HepG2 (cell line): Measurements from ENCODE around the gene TNP1. TPM values are rescaled to one million over a fixed set of nuclear protein-coding genes. Genes with fewer than 3 reads are reported as not detected.

Source experiments
- ATAC-seq: fragments of 200-7000 bp; cut with Tn5 transposase; 3 replicates; pipeline ENCODE4 v1.9.1; 2020; ENCODE audit warnings: mild to moderate bottlenecking, moderate library complexity
- BruUV-seq: library from RNA; stranded (reverse); fragments of 400-500 nt; replicated peaks from 2 replicates; lab custom pipeline; 2021; lab: Mats Ljungman, UMichigan
- CTCF ChIA-PET: fragments of 300-600 bp; formaldehyde crosslinking; extraction: SDS; loops from one replicate; lab custom pipeline; 2021; ENCODE audit warnings: low total read pairs, inconsistent platforms, low intra/inter-chr PET ratio; lab: Yijun Ruan, JAX
- POLR2A ChIA-PET: fragments of 350-600 bp; sonication (Branson Sonifier 250); formaldehyde crosslinking; loops from one replicate; lab custom pipeline; 2020; ENCODE audit warnings: antibody characterized with exemption, inconsistent platforms; lab: Yijun Ruan, JAX
- DNase-seq: peaks from one replicate; pipeline ENCODE4 v3.0.0-alpha.2; 2015; ENCODE audit warnings: low spot score
- FAIRE-seq: peaks from 3 replicates; lab custom pipeline; 2011; peaks lifted over from hg19 to GRCh38; lab: Jason Lieb, UNC
- H2AFZ ChIP-seq: one replicate; pipeline ENCODE4 v1.6.1; 2011; ENCODE audit warnings: low read length, inconsistent platforms
- H3K27ac ChIP-seq: fragments of 300-600 bp; 3 replicates; pipeline ENCODE4 v1.8.0; 2011; ENCODE audit warnings: mixed run types, mild to moderate bottlenecking, mixed read lengths, low read length, inconsistent platforms; ENCODE audit not compliant: insufficient read depth; ENCODE audit errors: extremely low read length
- H3K27me3 ChIP-seq, 2 experiments: fragments of 200-600 bp in 1 of 2; 2 replicates in 1 of 2; 3 replicates in 1 of 2; pipeline versions ENCODE4 v1.6.0 to v1.8.0; 2011; ENCODE audit warnings: low read length in 2 of 2, mild to moderate bottlenecking in 2 of 2, moderate library complexity in 2 of 2, inconsistent platforms in 1 of 2; ENCODE audit not compliant: insufficient read depth in 2 of 2, control insufficient read depth in 1 of 2
- H3K36me3 ChIP-seq, 2 experiments: fragments of 200-600 bp in 1 of 2; replicated peaks in 1 of 2; 2 replicates in 1 of 2; 3 replicates in 1 of 2; pipeline versions ENCODE4 v1.5.1 to v1.8.0; 2011; ENCODE audit warnings: low read length in 2 of 2, inconsistent platforms in 1 of 2; ENCODE audit not compliant: insufficient read depth in 2 of 2, control insufficient read depth in 1 of 2
- H3K4me1 ChIP-seq: 2 replicates; pipeline ENCODE4 v1.5.1; 2012; ENCODE audit warnings: low read length, inconsistent platforms; ENCODE audit not compliant: insufficient read depth
- H3K4me2 ChIP-seq: 2 replicates; pipeline ENCODE4 v1.6.0; 2011; ENCODE audit warnings: low read depth, low read length, inconsistent platforms
- H3K4me3 ChIP-seq, 3 experiments: fragments of 200-600 bp in 1 of 3; sonication (generic), shearing (Covaris generic) in 1 of 3; replicated peaks in 1 of 3; 2 replicates each; pipeline ENCODE4 v1.5.1; 2011 to 2016; ENCODE audit warnings: low read length in 3 of 3, inconsistent platforms in 2 of 3, low read depth in 2 of 3, mild to moderate bottlenecking in 2 of 3, control low read depth in 1 of 3, mixed read lengths in 1 of 3; ENCODE audit not compliant: insufficient read depth in 1 of 3
- H3K79me2 ChIP-seq: one replicate; pipeline ENCODE4 v1.6.1; 2011; ENCODE audit warnings: low read length, inconsistent platforms; ENCODE audit not compliant: insufficient read depth
- H3K9ac ChIP-seq: 2 replicates; pipeline ENCODE4 v1.6.0; 2011; ENCODE audit warnings: mild to moderate bottlenecking, low read depth, low read length, inconsistent platforms; ENCODE audit not compliant: insufficient read depth
- H3K9me3 ChIP-seq: 2 replicates; pipeline ENCODE4 v1.5.1; 2012; ENCODE audit warnings: mild to moderate bottlenecking, low read length
- H4K20me1 ChIP-seq: 2 replicates; pipeline ENCODE4 v1.6.0; 2011; ENCODE audit warnings: inconsistent platforms, mild to moderate bottlenecking, low read length, moderate library complexity; ENCODE audit not compliant: insufficient read depth
- ATF7 ChIP-seq, 2 experiments: fragments of 450-650 bp in 1 of 2; sonication (generic) in 1 of 2; formaldehyde crosslinking in 1 of 2; IDR thresholded peaks; 2 replicates each; pipeline versions ENCODE4 v1.4.0 to v1.6.1; 2016 to 2020; ENCODE audit warnings: antibody characterized with exemption in 1 of 2, mild to moderate bottlenecking in 1 of 2, missing genetic modification reagents in 1 of 2
- FOXC1 ChIP-seq: sonication (generic); formaldehyde crosslinking; IDR thresholded peaks from 2 replicates; pipeline ENCODE4 v1.8.0; 2022; ENCODE audit warnings: mild to moderate bottlenecking, missing genetic modification reagents, borderline replicate concordance
- GTF3A ChIP-seq: sonication (generic); formaldehyde crosslinking; conservative IDR thresholded peaks from 2 replicates; pipeline ENCODE4 v1.4.0; 2020; ENCODE audit warnings: mild to moderate bottlenecking, missing genetic modification reagents
- MAFF ChIP-seq: IDR thresholded peaks from 2 replicates; pipeline ENCODE4 v1.6.1; 2011; ENCODE audit warnings: low read depth, low read length, improper control_type of control experiment
- NCOA5 ChIP-seq: sonication (generic); formaldehyde crosslinking; IDR thresholded peaks from 2 replicates; pipeline ENCODE4 v1.4.0; 2020; ENCODE audit warnings: missing genetic modification reagents
- NFATC3 ChIP-seq: sonication (generic); formaldehyde crosslinking; IDR thresholded peaks from 2 replicates; pipeline ENCODE4 v1.5.1; 2020; ENCODE audit warnings: mild to moderate bottlenecking, missing genetic modification reagents
- NFE2L2 ChIP-seq: fragments of 150-350 bp; IDR thresholded peaks from 2 replicates; pipeline ENCODE4 v1.6.1; 2014; ENCODE audit warnings: low read length
- RCOR2 ChIP-seq: IDR thresholded peaks from 2 replicates; pipeline ENCODE4 v1.6.1; 2016; ENCODE audit warnings: missing biosample characterization, missing genetic modification reagents
- SALL2 ChIP-seq: sonication (generic); formaldehyde crosslinking; IDR thresholded peaks from 2 replicates; pipeline ENCODE4 v1.8.1; 2023; ENCODE audit warnings: mild to moderate bottlenecking, missing genetic modification reagents, inconsistent platforms
- ZNF543 ChIP-seq: sonication (generic); formaldehyde crosslinking; IDR thresholded peaks from 2 replicates; pipeline ENCODE4 v1.4.0; 2020; ENCODE audit warnings: mild to moderate bottlenecking, missing genetic modification reagents
- ZNF552 ChIP-seq: sonication (generic); formaldehyde crosslinking; IDR thresholded peaks from 2 replicates; pipeline ENCODE4 v1.9.0; 2022; ENCODE audit warnings: missing genetic modification reagents, mild to moderate bottlenecking, borderline replicate concordance
- ZNF567 ChIP-seq: sonication (generic); formaldehyde crosslinking; IDR thresholded peaks from 2 replicates; pipeline ENCODE4 v1.8.1; 2023; ENCODE audit warnings: mild to moderate bottlenecking, missing genetic modification reagents, borderline replicate concordance
- ZNF713 ChIP-seq: sonication (generic); formaldehyde crosslinking; IDR thresholded peaks from 2 replicates; pipeline ENCODE4 v1.4.0; 2020; ENCODE audit warnings: mild to moderate bottlenecking, missing genetic modification reagents
- WGBS: methylation state at CpG from one replicate; pipeline ENCODE4 v1.1.6; 2017; ENCODE audit warnings: low lambda C conversion rate; 5-methylcytosine and 5-hydroxymethylcytosine counted together
- in situ Hi-C: cut with HindIII; loops from 2 replicates; pipeline ENCODE4 v1.10.0; 2017; ENCODE audit warnings: low pct_unique_long_range_greater_than_20kb; ENCODE audit not compliant: extremely low pct_ligation_motif_present
- intact Hi-C: fragments of 100-400 bp; cut with micrococcal nuclease; formaldehyde crosslinking; loops from one replicate; pipeline ENCODE4 v1.10.0; 2022; ENCODE audit not compliant: unreplicated experiment
- polyA plus RNA-seq, 8 experiments: library from polyadenylated mRNA; depleted of rRNA in 3 of 8; stranded (reverse) in 7 of 8; unstranded in 1 of 8; fragments of >200 nt; fragmentation: Illumina TruSeq in 4 of 8; extraction: Trizol in 4 of 8; gene quantifications; 2 replicates each; pipeline versions ENCODE4 v1.2.1 to v1.2.3, GENCODE V29; 2011 to 2016; ENCODE audit warnings: low read depth in 4 of 8, missing spikeins in 1 of 8, mixed read lengths in 1 of 8; ENCODE audit not compliant: insufficient read depth in 1 of 8
- total RNA-seq, 5 experiments: library from RNA; depleted of rRNA; stranded (reverse); fragments of >200 nt; fragmentation: Illumina TruSeq; extraction: Trizol; gene quantifications; 2 replicates each; pipeline ENCODE4 v1.2.3, GENCODE V29; 2016; ENCODE audit warnings: low read depth in 1 of 5
- TF ChIP-seq, protein P1 (sequence below): IDR thresholded peaks from 2 replicates; pipeline ENCODE4 v1.6.1; 2012; ENCODE audit warnings: low read depth, low read length, improper control_type of control experiment
- TF ChIP-seq, protein P2 (sequence below): IDR thresholded peaks from 2 replicates; pipeline ENCODE4 v1.6.1; 2016; ENCODE audit warnings: missing genetic modification reagents, missing compliant biosample characterization
- TF ChIP-seq, protein P3 (sequence below): sonication (generic); formaldehyde crosslinking; conservative IDR thresholded peaks from 2 replicates; pipeline ENCODE4 v1.8.0; 2022; ENCODE audit warnings: missing genetic modification reagents

The TNP1 gene
- total and polyA plus RNA-seq, 2 of the 13 experiments (the other 11 are each of a cell fraction or from before 2014, with no cell fraction given) = not detected

DNA sequence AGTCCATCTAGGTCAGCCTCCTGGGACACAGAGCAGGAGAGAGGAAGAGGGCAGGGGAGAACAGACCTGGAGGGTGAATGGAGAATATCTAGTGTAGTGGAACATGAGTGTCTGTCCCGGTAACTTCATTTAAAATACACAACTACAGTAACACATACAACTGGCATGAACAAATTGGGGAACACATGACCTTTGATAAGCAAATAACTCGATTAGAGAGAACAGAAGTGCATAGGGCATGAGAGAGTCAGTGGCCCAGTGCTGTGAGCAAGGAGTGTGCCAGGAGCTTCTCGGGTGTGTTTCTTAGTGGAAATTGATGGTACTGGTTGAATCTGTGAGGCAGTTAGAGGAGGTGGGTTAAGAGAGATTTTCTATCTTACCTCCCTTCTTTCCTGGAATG lies 40.8 kb downstream of the TNP1 start (continued):
- TF ChIP-seq MAFF (no peak), GTF3A (no peak), NFATC3 (CRISPR knock-in tag) (no peak), NFE2L2 (no peak), ZNF713 (CRISPR knock-in tag) (no peak)
- TF ChIP-seq, protein P1, sequence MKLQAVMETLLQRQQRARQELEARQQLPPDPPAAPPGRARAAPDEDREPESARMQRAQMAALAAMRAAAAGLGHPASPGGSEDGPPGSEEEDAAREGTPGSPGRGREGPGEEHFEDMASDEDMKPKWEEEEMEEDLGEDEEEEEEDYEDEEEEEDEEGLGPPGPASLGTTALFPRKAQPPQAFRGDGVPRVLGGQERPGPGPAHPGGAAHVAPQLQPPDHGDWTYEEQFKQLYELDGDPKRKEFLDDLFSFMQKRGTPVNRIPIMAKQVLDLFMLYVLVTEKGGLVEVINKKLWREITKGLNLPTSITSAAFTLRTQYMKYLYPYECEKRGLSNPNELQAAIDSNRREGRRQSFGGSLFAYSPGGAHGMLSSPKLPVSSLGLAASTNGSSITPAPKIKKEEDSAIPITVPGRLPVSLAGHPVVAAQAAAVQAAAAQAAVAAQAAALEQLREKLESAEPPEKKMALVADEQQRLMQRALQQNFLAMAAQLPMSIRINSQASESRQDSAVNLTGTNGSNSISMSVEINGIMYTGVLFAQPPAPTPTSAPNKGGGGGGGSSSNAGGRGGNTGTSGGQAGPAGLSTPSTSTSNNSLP = no peak
- TF ChIP-seq, protein P2, sequence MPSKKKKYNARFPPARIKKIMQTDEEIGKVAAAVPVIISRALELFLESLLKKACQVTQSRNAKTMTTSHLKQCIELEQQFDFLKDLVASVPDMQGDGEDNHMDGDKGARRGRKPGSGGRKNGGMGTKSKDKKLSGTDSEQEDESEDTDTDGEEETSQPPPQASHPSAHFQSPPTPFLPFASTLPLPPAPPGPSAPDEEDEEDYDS (CRISPR knock-in tag) = no peak
- TF ChIP-seq, all 625 proteins: peak for 0

DNA sequence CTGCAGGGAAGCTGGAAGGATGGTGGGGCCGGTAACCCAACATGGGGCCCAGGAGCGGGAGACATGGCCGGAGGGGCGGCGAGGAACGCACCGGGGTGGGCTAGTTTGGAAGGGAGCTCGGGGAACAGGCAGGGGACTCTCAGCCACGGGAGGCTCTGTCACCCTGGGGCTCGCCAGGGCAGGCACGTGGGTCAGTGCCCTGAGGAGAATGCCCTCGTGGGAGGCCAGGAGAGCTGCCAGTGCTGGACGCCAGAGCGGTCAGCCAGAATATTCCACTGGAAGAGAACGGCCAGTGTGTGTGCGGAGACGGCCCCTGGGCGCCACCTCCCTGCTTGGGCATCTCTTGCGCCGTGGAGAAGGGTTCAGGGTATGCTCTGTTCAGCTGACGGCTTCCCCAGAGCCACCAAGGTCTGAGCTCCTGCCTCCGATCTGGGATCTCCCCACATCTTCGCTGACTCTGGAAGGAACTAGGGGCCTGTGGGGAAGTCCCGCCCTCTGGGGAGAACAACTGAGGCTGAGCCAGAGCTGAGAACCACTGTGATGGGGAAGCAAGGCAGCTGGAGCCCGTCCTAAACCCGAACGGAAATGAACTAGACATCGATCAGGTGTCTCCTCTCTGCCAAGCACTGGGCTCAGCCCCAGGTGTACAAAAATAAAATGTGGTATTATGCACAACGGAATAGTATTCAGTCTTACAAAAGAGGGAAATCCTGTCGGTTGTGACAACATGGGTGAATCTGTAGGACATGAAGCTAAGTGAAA lies 49.3 kb downstream of the TNP1 start:
- Histone ChIP-seq H3K79me2 (no peaks in the 10 kb centered on the region), H3K27ac (no peak overlapping the region), H3K36me3 (no peaks in the 10 kb centered on the region), H3K9ac (no peak overlapping the region), H3K4me1 (no peaks in the 10 kb centered on the region), H3K4me2 (no peak overlapping the region), H3K27me3 (peaks cover 0 to under 1% of the 10 kb centered on the region in 2 experiments; a peak in 1 of 5 replicates), H3K9me3 (no peaks in the 10 kb centered on the region), H3K4me3 (no peak overlapping the region), H4K20me1 (no peaks in the 10 kb centered on the region), H2AFZ (no peak overlapping the region)
- intact Hi-C loops = no loop called here
- DNase-seq = no peak
- in situ Hi-C loops = no loop called here
- 47% methylated on average over 30 of the region's 30 CpGs for WGBS
- TF ChIP-seq ZNF543 (CRISPR knock-in tag) (no peak), ZNF567 (CRISPR knock-in tag) (no peak), SALL2 (CRISPR knock-in tag) (no peak), NCOA5 (CRISPR knock-in tag) (no peak), ATF7 (IDR thresholded peaks at IDR 0.05) (no peak), ATF7 (CRISPR knock-in tag; IDR thresholded peaks at IDR 0.05) (no peak), ZNF552 (CRISPR knock-in tag) (no peak), RCOR2 (CRISPR knock-in tag) (no peak), FOXC1 (no peak)
- TF ChIP-seq, protein P3, sequence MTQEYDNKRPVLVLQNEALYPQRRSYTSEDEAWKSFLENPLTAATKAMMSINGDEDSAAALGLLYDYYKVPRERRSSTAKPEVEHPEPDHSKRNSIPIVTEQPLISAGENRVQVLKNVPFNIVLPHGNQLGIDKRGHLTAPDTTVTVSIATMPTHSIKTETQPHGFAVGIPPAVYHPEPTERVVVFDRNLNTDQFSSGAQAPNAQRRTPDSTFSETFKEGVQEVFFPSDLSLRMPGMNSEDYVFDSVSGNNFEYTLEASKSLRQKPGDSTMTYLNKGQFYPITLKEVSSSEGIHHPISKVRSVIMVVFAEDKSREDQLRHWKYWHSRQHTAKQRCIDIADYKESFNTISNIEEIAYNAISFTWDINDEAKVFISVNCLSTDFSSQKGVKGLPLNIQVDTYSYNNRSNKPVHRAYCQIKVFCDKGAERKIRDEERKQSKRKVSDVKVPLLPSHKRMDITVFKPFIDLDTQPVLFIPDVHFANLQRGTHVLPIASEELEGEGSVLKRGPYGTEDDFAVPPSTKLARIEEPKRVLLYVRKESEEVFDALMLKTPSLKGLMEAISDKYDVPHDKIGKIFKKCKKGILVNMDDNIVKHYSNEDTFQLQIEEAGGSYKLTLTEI = no peak
- ATAC-seq = peak; percentile 42
- no TSS peak for BruUV-seq
- ChIA-PET CTCF (no interaction called here), POLR2A (no interaction called here)
- FAIRE-seq = no peak
